Neural progenitor cell (in vitro differentiated cells): ENCODE measurements around the gene TBC1D14. TPM values are rescaled to one million over a fixed set of nuclear protein-coding genes. Genes with fewer than 3 reads are reported as not detected.

ENCODE experiments used
- DNase-seq: peaks from one replicate; pipeline ENCODE4 v3.0.0-alpha.2; 2016; ENCODE audit warnings: low spot score
- H2AFZ ChIP-seq: fragments of 200-600 bp; sonication (generic); replicated peaks from 2 replicates; pipeline ENCODE4 v1.6.1; 2016; ENCODE audit warnings: antibody characterized with exemption
- H3F3A ChIP-seq: fragments of 200-600 bp; sonication (generic); 2 replicates; pipeline ENCODE4 v1.6.1; 2016; ENCODE audit warnings: antibody characterized with exemption, low read depth
- H3K27ac ChIP-seq: fragments of 200-600 bp; sonication (generic); 2 replicates; pipeline ENCODE4 v1.5.1; 2016; ENCODE audit warnings: mild to moderate bottlenecking
- H3K27me3 ChIP-seq: fragments of 200-600 bp; sonication (generic); 2 replicates; pipeline ENCODE4 v1.6.1; 2016; ENCODE audit warnings: mild to moderate bottlenecking, moderate library complexity
- H3K36me3 ChIP-seq: fragments of 200-600 bp; sonication (generic); 2 replicates; pipeline ENCODE4 v1.5.1; 2016
- H3K4me1 ChIP-seq: fragments of 200-600 bp; sonication (generic); 2 replicates; pipeline ENCODE4 v1.6.1; 2016; ENCODE audit warnings: mixed run types
- H3K4me2 ChIP-seq: fragments of 200-600 bp; sonication (generic); 2 replicates; pipeline ENCODE4 v1.6.1; 2016
- H3K4me3 ChIP-seq: fragments of 200-600 bp; sonication (generic); 2 replicates; pipeline ENCODE4 v1.5.1; 2016
- H3K79me2 ChIP-seq: fragments of 200-600 bp; sonication (generic); 2 replicates; pipeline ENCODE4 v1.6.1; 2016; ENCODE audit warnings: low read depth
- H3K9ac ChIP-seq: fragments of 200-600 bp; sonication (generic); 2 replicates; pipeline ENCODE4 v1.6.1; 2016
- H3K9me3 ChIP-seq: fragments of 200-600 bp; sonication (generic); 2 replicates; pipeline ENCODE4 v1.5.1; 2016; ENCODE audit warnings: low read depth
- H4K20me1 ChIP-seq: fragments of 200-600 bp; sonication (generic); 2 replicates; pipeline ENCODE4 v1.6.1; 2016; ENCODE audit warnings: low read depth
- H3K27ac Mint-ChIP-seq: 3 replicates; pipeline ENCODE4 v1.8.0; 2021; ENCODE audit warnings: mixed read lengths
- H3K27me3 Mint-ChIP-seq: 2 replicates; pipeline ENCODE4 v1.8.0; 2022; ENCODE audit warnings: low read depth, mild to moderate bottlenecking, inconsistent platforms, moderate library complexity, mixed read lengths; ENCODE audit not compliant: insufficient read depth
- H3K36me3 Mint-ChIP-seq: 3 replicates; pipeline ENCODE4 v1.8.0; 2021; ENCODE audit warnings: mixed read lengths
- H3K4me1 Mint-ChIP-seq: 3 replicates; pipeline ENCODE4 v1.8.0; 2021; ENCODE audit warnings: mixed read lengths
- H3K4me3 Mint-ChIP-seq: 3 replicates; pipeline ENCODE4 v1.8.0; 2021; ENCODE audit warnings: mild to moderate bottlenecking, moderate library complexity, mixed read lengths
- H3K9me3 Mint-ChIP-seq: 3 replicates; pipeline ENCODE4 v1.8.0; 2020; ENCODE audit warnings: mixed read lengths
- EZH2 ChIP-seq: fragments of 200-600 bp; sonication (generic); IDR thresholded peaks from 2 replicates; pipeline ENCODE4 v1.6.1; 2017; ENCODE audit warnings: antibody characterized with exemption, mild to moderate bottlenecking, moderate library complexity
- EZH2phosphoT487 ChIP-seq: fragments of 200-600 bp; sonication (generic); IDR thresholded peaks from 2 replicates; pipeline ENCODE4 v1.6.1; 2017; ENCODE audit warnings: antibody characterized with exemption
- total RNA-seq: library from RNA; depleted of rRNA; stranded (reverse); fragments of >200 nt; gene quantifications from 2 replicates; pipeline ENCODE4 v1.2.3, GENCODE V29; 2015; ENCODE audit warnings: low replicate concordance
- TF ChIP-seq, protein P1 (sequence below): fragments of 200-600 bp; sonication (generic); IDR thresholded peaks from 2 replicates; pipeline ENCODE4 v1.5.1; 2017; ENCODE audit warnings: antibody characterized with exemption, mild to moderate bottlenecking

The TBC1D14 gene
- total RNA-seq, 1 donor from 2014 or later, result 47.9 TPM

GRCh38 chr4:6873291-6873690 is 36.3 kb upstream of the TBC1D14 start:
- Mint-ChIP-seq H3K27me3 (peaks cover 6% of the 10 kb centered on the region), H3K36me3 (peaks cover 37% of the 10 kb centered on the region), H3K27ac (no peak overlapping the region)

GRCh38 chr4:6873792-6874461 is 35.7 kb upstream of the TBC1D14 start:
- no peaks in the 10 kb centered on the region for H3K4me1 ChIP-seq
- Mint-ChIP-seq H3K9me3 (no peaks in the 10 kb centered on the region), H3K4me3 (no peak overlapping the region), H3K4me1 (peaks cover 3% of the 10 kb centered on the region), H3K27me3 (peaks cover 6% of the 10 kb centered on the region), H3K27ac (no peak overlapping the region), H3K36me3 (peaks cover 38% of the 10 kb centered on the region)
- peaks cover 49% of the 10 kb centered on the region for H4K20me1 ChIP-seq
- DNase-seq, result peak; percentile 80
- no peaks in the 10 kb centered on the region for H3K27me3 ChIP-seq
- H2AFZ ChIP-seq, result no peak overlapping the region
- H3K4me3 ChIP-seq, result no peak overlapping the region
- H3K9ac ChIP-seq, result no peak overlapping the region
- H3K36me3 ChIP-seq, result no peaks in the 10 kb centered on the region
- H3F3A ChIP-seq, result no peaks in the 10 kb centered on the region
- H3K9me3 ChIP-seq, result no peaks in the 10 kb centered on the region
- no peaks in the 10 kb centered on the region for H3K79me2 ChIP-seq
- H3K27ac ChIP-seq, result no peak overlapping the region
- TF ChIP-seq EZH2phosphoT487, result no peak
- TF ChIP-seq, protein P1, sequence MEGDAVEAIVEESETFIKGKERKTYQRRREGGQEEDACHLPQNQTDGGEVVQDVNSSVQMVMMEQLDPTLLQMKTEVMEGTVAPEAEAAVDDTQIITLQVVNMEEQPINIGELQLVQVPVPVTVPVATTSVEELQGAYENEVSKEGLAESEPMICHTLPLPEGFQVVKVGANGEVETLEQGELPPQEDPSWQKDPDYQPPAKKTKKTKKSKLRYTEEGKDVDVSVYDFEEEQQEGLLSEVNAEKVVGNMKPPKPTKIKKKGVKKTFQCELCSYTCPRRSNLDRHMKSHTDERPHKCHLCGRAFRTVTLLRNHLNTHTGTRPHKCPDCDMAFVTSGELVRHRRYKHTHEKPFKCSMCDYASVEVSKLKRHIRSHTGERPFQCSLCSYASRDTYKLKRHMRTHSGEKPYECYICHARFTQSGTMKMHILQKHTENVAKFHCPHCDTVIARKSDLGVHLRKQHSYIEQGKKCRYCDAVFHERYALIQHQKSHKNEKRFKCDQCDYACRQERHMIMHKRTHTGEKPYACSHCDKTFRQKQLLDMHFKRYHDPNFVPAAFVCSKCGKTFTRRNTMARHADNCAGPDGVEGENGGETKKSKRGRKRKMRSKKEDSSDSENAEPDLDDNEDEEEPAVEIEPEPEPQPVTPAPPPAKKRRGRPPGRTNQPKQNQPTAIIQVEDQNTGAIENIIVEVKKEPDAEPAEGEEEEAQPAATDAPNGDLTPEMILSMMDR, result peak; percentile 84
- no peak overlapping the region for H3K4me2 ChIP-seq

More at GRCh38 chr4:6873291-6873690, 36.3 kb upstream of the TBC1D14 start:
- no peaks in the 10 kb centered on the region for H3K9me3 ChIP-seq
- H3K27ac ChIP-seq, result no peak overlapping the region
- H3K4me3 Mint-ChIP-seq, result no peak overlapping the region
- H3K79me2 ChIP-seq, result no peaks in the 10 kb centered on the region
- peaks cover 6% of the 10 kb centered on the region for H3F3A ChIP-seq
- peaks cover 9% of the 10 kb centered on the region for H3K4me1 Mint-ChIP-seq
- no peaks in the 10 kb centered on the region for H3K9me3 Mint-ChIP-seq
- peak; percentile 34 for DNase-seq
- H3K36me3 ChIP-seq, result no peaks in the 10 kb centered on the region
- no peak overlapping the region for H2AFZ ChIP-seq
- no peak overlapping the region for H3K4me3 ChIP-seq
- no peak overlapping the region for H3K9ac ChIP-seq
- H3K4me2 ChIP-seq, result no peak overlapping the region
- H3K27me3 ChIP-seq, result no peaks in the 10 kb centered on the region
- H4K20me1 ChIP-seq, result peaks cover 55% of the 10 kb centered on the region
- TF ChIP-seq, protein P1, result peak; percentile 21
- no peak for TF ChIP-seq EZH2phosphoT487
- no peaks in the 10 kb centered on the region for H3K4me1 ChIP-seq

GRCh38 chr4:6874981-6875380 is 34.6 kb upstream of the TBC1D14 start:
- H3K9me3 Mint-ChIP-seq, result no peaks in the 10 kb centered on the region
- Histone ChIP-seq H2AFZ (no peak overlapping the region), H3K4me2 (no peak overlapping the region), H3K27me3 (no peaks in the 10 kb centered on the region), H3K4me3 (no peak overlapping the region), H3K9ac (no peak overlapping the region), H3K27ac (no peak overlapping the region), H3F3A (no peaks in the 10 kb centered on the region), H4K20me1 (peaks cover 38% of the 10 kb centered on the region), H3K79me2 (no peaks in the 10 kb centered on the region), H3K4me1 (no peaks in the 10 kb centered on the region), H3K36me3 (no peaks in the 10 kb centered on the region), H3K9me3 (no peaks in the 10 kb centered on the region)
- H3K27ac Mint-ChIP-seq, result no peak overlapping the region
- no peaks in the 10 kb centered on the region for H3K4me1 Mint-ChIP-seq
- H3K4me3 Mint-ChIP-seq, result no peak overlapping the region
- no peak for DNase-seq
- TF ChIP-seq EZH2phosphoT487 (no peak), EZH2 (no peak)
- TF ChIP-seq, protein P1, result no peak
- H3K27me3 Mint-ChIP-seq, result peaks cover 6% of the 10 kb centered on the region
- H3K36me3 Mint-ChIP-seq, result peaks cover 43% of the 10 kb centered on the region
